Lower leg skin (tissue), 3 donors: Measurements from ENCODE around the gene CDR2L.
"Not testable (repeated sequence)": the region's sequence is repeated elsewhere in the genome, so short reads cannot be mapped to it uniquely, and the experiment has no call there.

Source experiments
- CTCF ChIP-seq, 3 donors: fragments of 450-650 bp; IDR thresholded peaks; one replicate each; pipeline ENCODE4 v1.5.1; 2016; ENCODE audit warnings: antibody characterized with exemption in 3 of 3, mild to moderate bottlenecking in 3 of 3, moderate library complexity in 2 of 3
- POLR2A ChIP-seq, 2 donors: fragments of 450-650 bp; IDR thresholded peaks; one replicate each; pipeline ENCODE4 v1.6.1; 2016 to 2017; ENCODE audit warnings: antibody characterized with exemption in 2 of 2, mild to moderate bottlenecking in 1 of 2, moderate library complexity in 1 of 2

- not testable (repeated sequence) for TF ChIP-seq CTCF, POLR2A (IDR thresholded peaks at IDR 0.05)
Observed at GRCh38 chr17:74982663-74983313, 4.6 kb upstream of the CDR2L start.
